GM18519 (cell line): Measurements from ENCODE around the gene ACTR6.
"Not testable (repeated sequence)": the region's sequence is repeated elsewhere in the genome, so short reads cannot be mapped to it uniquely, and the experiment has no call there.

Experiments used
- ATAC-seq: cut with Tn5 transposase; IDR thresholded peaks from one replicate; pipeline ENCODE4 v1.9.1; 2021; ENCODE audit warnings: mild to moderate bottlenecking, moderate library complexity; ENCODE audit not compliant: unreplicated experiment, low FRiP score

Gene ACTR6

GRCh38 chr12:100184549-100185145 is 16.0 kb upstream of the ACTR6 start:
- no peak for ATAC-seq

GRCh38 chr12:100185361-100185894 is 15.2 kb upstream of the ACTR6 start:
- peak; percentile 75 for ATAC-seq

DNA sequence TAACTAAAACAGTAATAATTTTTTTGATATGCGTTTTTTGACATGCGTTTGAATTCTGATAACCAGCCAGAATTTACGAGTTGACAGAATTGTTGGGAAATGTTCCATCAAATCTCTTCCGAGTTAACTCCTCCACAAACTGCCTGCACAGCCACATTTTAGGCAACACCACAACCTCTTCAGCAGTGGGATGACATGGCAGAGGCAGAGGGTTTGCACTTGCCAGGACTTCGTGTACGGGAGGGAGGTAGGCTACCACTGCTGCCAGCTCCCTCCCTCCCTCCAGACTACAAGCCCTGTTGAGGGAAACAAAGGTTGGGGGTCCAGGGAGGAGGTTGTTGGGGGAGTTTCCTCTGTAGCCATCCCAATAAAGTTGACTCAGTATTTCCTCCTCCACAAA is 14.5 kb upstream of the ACTR6 start:
- no peak for ATAC-seq

- ATAC-seq = no peak
These were observed 13.5 kb upstream of the ACTR6 start for GRCh38 chr12:100187068-100187467.

- no peak for ATAC-seq
These were observed 12.6 kb upstream of the ACTR6 start for GRCh38 chr12:100187857-100188519.

DNA sequence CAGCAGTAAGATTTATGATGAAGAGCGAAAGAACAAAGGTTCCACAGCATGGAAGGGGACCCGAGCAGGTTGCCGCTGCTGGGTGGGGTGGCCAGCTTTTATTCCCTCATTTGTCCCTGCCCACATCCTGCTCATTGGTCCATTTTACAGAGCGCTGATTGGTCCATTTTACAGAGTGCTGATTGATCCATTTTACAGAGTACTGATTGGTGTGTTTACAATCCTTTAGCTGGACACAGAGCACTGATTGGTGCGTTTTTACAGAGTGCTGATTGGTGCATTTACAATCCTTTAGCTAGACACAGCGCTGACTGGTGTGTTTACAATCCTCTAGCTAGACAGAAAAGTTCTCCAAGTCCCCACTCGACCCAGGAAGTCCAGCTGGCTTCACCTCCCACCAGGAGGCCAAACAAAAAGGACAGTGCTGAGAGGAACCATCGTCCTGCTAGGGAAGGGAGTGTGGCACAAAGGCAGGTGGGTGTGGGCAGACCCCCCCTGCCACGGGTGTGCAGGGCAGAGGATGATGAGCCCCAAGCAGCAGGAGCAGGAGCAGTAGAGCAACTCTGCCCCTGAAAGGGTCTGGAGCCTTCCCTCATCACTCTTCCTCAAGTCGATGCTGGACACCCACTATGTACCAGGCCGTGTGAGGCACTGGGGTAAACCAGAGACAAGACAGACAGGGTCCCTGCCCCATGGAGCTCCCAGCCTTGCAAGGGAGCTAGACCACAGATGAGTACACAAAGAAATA is 11.6 kb upstream of the ACTR6 start:
- not testable (repeated sequence) for ATAC-seq

- ATAC-seq = no peak
These were observed 10.8 kb upstream of the ACTR6 start for GRCh38 chr12:100189636-100190394.

DNA sequence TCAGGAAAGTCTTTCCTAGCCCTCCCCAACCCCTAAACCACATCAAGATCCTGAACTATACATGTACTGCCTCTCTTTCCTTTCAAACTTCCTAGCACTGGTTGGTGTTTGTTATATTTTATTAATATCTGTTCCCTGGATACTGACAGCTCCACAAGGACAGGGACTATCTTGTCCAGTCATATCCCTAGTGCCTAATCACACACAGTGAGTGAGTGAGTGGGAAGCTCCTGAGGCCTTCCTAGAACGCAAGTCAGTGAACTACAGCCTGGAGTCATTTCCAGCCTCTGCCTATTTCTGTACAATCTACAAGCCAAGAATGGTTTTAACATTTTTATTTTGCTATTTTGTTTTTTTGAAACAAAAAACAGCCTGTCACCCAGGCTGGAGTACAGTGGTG is 7.5 kb upstream of the ACTR6 start:
- no peak for ATAC-seq

DNA sequence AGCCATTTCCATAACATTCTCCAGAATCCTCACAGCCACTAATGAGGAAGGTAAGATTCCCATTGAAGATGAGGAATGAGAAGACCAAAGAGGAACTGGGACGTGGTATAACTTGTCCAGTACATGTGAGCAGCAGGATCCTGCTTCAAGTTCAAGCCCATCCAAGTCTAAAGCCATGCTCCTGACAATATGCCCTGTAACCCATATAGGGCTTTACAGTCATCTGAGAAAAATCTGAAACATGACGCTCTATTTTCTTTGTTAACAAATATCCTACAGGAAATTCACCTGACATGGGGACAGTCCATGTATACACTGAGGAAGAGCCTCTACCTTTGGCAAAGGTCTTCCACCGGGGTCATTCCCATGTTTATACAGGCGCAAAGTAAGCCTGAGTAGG is 3.1 kb upstream of the ACTR6 start:
- ATAC-seq = no peak

DNA sequence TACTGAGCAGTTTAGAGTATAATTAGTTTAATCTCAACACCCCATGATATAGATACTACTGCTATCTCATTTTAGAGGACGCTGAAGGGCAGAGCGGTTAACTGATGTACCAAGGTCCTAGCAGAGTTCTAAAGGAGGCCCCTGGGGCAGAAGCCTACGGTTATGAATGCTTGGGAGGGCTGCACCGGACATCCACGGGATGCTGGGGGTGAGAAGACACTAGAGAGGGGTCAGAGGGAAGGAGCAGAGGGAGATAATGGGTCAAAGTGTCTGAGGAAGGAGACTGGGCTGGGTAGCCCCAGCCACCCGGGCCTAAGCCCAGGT is 1.6 kb upstream of the ACTR6 start:
- ATAC-seq = no peak

DNA sequence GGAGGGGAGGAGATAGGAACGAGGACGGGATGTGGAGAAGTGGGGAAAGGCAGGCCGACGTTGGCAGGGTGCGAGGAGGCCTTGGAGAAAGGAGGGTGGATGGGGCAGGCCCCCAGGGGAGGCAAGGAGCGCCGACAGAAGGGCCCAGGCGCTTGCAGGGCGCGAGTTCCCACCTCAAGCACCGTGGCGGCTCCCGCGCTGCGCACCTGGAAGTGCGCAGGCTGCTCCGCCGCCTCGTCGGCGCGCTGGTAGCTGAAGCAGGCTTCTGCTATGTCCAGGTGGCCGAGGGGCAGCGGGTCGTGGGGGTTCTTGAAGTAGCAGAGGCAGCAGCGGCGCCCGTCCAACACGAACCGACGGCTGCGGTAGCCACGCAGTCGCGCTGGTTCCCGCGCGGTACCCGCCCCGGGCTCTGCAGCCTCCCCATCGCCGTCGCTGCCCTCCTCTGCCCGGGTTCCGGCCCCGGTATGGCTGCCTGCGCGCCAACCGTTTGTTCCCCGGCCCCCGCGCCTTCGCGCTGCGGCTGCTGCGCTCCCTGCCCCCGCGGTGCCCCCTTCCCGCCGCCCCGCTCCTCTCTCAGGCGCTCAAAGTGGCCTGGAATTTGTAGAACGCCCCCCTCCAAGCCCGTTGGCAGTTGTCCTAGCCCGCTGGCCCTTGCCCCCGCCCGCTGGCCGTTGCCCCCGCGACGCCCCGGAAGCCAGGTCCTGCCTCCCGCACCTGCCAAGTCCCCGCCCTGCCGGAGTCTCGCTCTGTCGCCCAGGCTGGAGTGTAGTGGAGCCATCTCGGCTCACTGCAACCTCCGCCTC is 1.1 kb upstream of the ACTR6 start:
- ATAC-seq = peak; percentile 52

DNA sequence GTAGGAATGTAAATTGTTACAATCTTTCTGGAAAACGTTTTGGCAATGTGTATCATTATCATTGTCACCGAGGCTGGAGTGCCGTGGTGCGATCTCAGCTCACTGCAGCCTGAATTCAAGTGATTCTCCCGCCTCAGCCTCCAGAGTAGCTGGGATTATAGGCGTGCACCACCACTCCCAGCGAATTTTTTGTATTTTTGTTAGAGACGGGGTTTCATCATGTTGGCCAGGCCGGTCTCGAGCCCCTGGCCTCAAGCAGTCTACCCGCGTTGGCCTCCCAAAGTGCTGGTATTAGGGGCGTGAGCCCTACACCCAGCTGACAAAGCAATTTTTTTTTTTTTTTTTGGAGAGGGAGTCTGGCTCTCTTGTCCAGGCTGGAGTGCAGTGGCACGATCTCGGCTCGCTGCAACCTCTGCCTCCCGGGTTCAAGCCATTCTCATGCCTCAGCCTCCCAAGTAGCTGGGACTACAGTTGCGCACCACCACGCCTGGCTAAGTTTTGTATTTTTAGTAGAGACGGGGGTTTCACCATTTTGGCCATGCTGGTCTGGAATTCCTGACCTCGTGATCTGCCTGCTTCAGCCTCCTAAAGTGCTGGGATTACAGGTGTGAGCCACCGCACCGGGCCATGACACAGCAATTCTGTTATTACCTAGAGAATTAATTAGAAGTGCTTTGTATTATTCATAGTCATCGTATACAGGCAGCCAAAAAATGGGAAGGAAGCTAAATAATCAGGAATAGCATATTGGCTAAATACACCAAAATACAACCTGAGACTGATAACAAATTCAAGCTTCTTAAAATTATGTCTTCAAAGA is 1.2 kb downstream of the ACTR6 start:
- no peak for ATAC-seq

- ATAC-seq = no peak
These were observed 6.7 kb downstream of the ACTR6 start for GRCh38 chr12:100207311-100207710.

DNA sequence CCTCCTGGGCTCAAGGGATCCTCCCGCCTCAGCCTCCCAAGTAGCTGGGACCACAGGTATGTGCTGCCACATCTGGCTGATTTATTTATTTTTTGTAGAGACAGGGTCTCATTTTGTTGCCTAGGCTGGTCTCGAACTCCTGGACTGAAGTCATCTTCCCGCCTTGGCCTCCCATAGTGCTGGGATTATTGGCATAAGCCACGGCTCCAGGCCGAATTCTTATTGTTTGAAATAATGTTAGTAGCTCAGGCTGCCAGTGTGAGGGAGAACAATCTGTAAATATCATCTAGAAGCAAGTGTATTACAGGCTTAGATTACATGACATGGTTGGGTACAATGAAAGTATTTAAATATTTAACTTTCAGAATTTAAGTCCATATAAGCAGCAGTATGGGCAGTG is 8.2 kb downstream of the ACTR6 start:
- no peak for ATAC-seq

GRCh38 chr12:100211698-100212097 is 11.1 kb downstream of the ACTR6 start:
- ATAC-seq = no peak

GRCh38 chr12:100213016-100213891 is 12.6 kb downstream of the ACTR6 start:
- no peak for ATAC-seq

- ATAC-seq = no peak
These were observed 13.9 kb downstream of the ACTR6 start for GRCh38 chr12:100214518-100214917.

GRCh38 chr12:100215209-100215608 is 14.6 kb downstream of the ACTR6 start:
- ATAC-seq = no peak
